ENCODE measurements around the gene IGFLR1. TPM values are rescaled to one million over a fixed set of nuclear protein-coding genes. Genes with fewer than 3 reads are reported as not detected.

The IGFLR1 gene
- total RNA-seq, 1 donor from 2014 or later, result 75.2 TPM

- peaks cover 2% of the 10 kb centered on the region for H3K4me1 Mint-ChIP-seq
- intact Hi-C loops (cut with micrococcal nuclease), result no loop called here
- H3K27me3 Mint-ChIP-seq, result no peaks in the 10 kb centered on the region
- no peak overlapping the region for H3K4me3 Mint-ChIP-seq
- H3K9me3 Mint-ChIP-seq, result no peaks in the 10 kb centered on the region
- no peak overlapping the region for H3K27ac Mint-ChIP-seq
- peaks cover 26% of the 10 kb centered on the region for H3K36me3 Mint-ChIP-seq (ENCODE audit: low read depth)
- DNase-seq, result no peak
These were observed 41.5 kb upstream of the IGFLR1 start for GRCh38 chr19:35783469-35784434.

- intact Hi-C loops (cut with micrococcal nuclease), result no loop called here
These were observed 40.3 kb upstream of the IGFLR1 start for GRCh38 chr19:35782589-35782988.

GRCh38 chr19:35781650-35782049 lies 39.4 kb upstream of the IGFLR1 start:
- H3K27ac Mint-ChIP-seq, result no peak overlapping the region
- H3K36me3 Mint-ChIP-seq (ENCODE audit: low read depth), result peaks cover 28% of the 10 kb centered on the region
- H3K27me3 Mint-ChIP-seq, result no peaks in the 10 kb centered on the region
- H3K4me1 Mint-ChIP-seq, result peaks cover 11% of the 10 kb centered on the region
- no peak for DNase-seq
- intact Hi-C loops (cut with micrococcal nuclease), result no loop called here
- no peaks in the 10 kb centered on the region for H3K9me3 Mint-ChIP-seq
- no peak overlapping the region for H3K4me3 Mint-ChIP-seq

More at GRCh38 chr19:35782589-35782988, 40.3 kb upstream of the IGFLR1 start:
- H3K4me3 Mint-ChIP-seq, result no peak overlapping the region
- peaks cover 2% of the 10 kb centered on the region for H3K4me1 Mint-ChIP-seq
- H3K36me3 Mint-ChIP-seq (ENCODE audit: low read depth), result peaks cover 28% of the 10 kb centered on the region
- no peak overlapping the region for H3K27ac Mint-ChIP-seq
- no peaks in the 10 kb centered on the region for H3K27me3 Mint-ChIP-seq
- H3K9me3 Mint-ChIP-seq, result no peaks in the 10 kb centered on the region
- no peak for DNase-seq

- intact Hi-C loops (cut with micrococcal nuclease), result no loop called here
- H3K27ac Mint-ChIP-seq, result no peak overlapping the region
- no peak for DNase-seq
- H3K4me3 Mint-ChIP-seq, result no peak overlapping the region
- peaks cover 27% of the 10 kb centered on the region for H3K36me3 Mint-ChIP-seq (ENCODE audit: low read depth)
- peaks cover 17% of the 10 kb centered on the region for H3K4me1 Mint-ChIP-seq
- H3K9me3 Mint-ChIP-seq, result no peaks in the 10 kb centered on the region
- H3K27me3 Mint-ChIP-seq, result no peaks in the 10 kb centered on the region
These were observed 38.5 kb upstream of the IGFLR1 start for GRCh38 chr19:35780717-35781116.

- H3K27me3 Mint-ChIP-seq, result no peaks in the 10 kb centered on the region
- no peak overlapping the region for H3K27ac Mint-ChIP-seq
- H3K4me3 Mint-ChIP-seq, result no peak overlapping the region
- DNase-seq, result no peak
- intact Hi-C loops (cut with micrococcal nuclease), result no loop called here
- peaks cover 18% of the 10 kb centered on the region for H3K4me1 Mint-ChIP-seq
- H3K36me3 Mint-ChIP-seq (ENCODE audit: low read depth), result peaks cover 26% of the 10 kb centered on the region
- no peaks in the 10 kb centered on the region for H3K9me3 Mint-ChIP-seq
These were observed 37.8 kb upstream of the IGFLR1 start for GRCh38 chr19:35780058-35780457.

GRCh38 chr19:35779033-35779432 lies 36.8 kb upstream of the IGFLR1 start:
- intact Hi-C loops (cut with micrococcal nuclease), result loop anchor here (5.0 kb wide), 1 partner anchor 88 kb away; the partner anchor contains the start of gene APLP1
- DNase-seq, result no peak
- no peaks in the 10 kb centered on the region for H3K27me3 Mint-ChIP-seq
- no peak overlapping the region for H3K27ac Mint-ChIP-seq
- peaks cover 26% of the 10 kb centered on the region for H3K36me3 Mint-ChIP-seq (ENCODE audit: low read depth)
- peaks cover 26% of the 10 kb centered on the region for H3K4me1 Mint-ChIP-seq
- no peak overlapping the region for H3K4me3 Mint-ChIP-seq
- H3K9me3 Mint-ChIP-seq, result no peaks in the 10 kb centered on the region

- no peaks in the 10 kb centered on the region for H3K27me3 Mint-ChIP-seq
- no peak overlapping the region for H3K4me3 Mint-ChIP-seq
- H3K9me3 Mint-ChIP-seq, result no peaks in the 10 kb centered on the region
- H3K36me3 Mint-ChIP-seq (ENCODE audit: low read depth), result peaks cover 19% of the 10 kb centered on the region
- no peak overlapping the region for H3K27ac Mint-ChIP-seq
- peaks cover 26% of the 10 kb centered on the region for H3K4me1 Mint-ChIP-seq
- intact Hi-C loops (cut with micrococcal nuclease), result loop anchor here (5.0 kb wide), 1 partner anchor 89 kb away; the partner anchor contains the start of gene APLP1
- DNase-seq, result no peak
These were observed 35.7 kb upstream of the IGFLR1 start for GRCh38 chr19:35777961-35778360.

GRCh38 chr19:35777086-35777841 lies 35.0 kb upstream of the IGFLR1 start:
- peak overlapping the region; percentile 16 for H3K27ac Mint-ChIP-seq
- no peaks in the 10 kb centered on the region for H3K27me3 Mint-ChIP-seq
- no peak for DNase-seq
- peak overlapping the region; percentile 88 for H3K4me3 Mint-ChIP-seq
- H3K36me3 Mint-ChIP-seq (ENCODE audit: low read depth), result peaks cover 16% of the 10 kb centered on the region
- intact Hi-C loops (cut with micrococcal nuclease), result loop anchor here (5.0 kb wide), 1 partner anchor 90 kb away; the partner anchor contains the start of gene APLP1
- no peaks in the 10 kb centered on the region for H3K9me3 Mint-ChIP-seq
- H3K4me1 Mint-ChIP-seq, result peaks cover 26% of the 10 kb centered on the region

GRCh38 chr19:35776102-35776788 lies 34.0 kb upstream of the IGFLR1 start:
- H3K36me3 Mint-ChIP-seq (ENCODE audit: low read depth), result peaks cover 11% of the 10 kb centered on the region
- H3K4me1 Mint-ChIP-seq, result peaks cover 26% of the 10 kb centered on the region
- peak overlapping the region; percentile 71 for H3K27ac Mint-ChIP-seq
- DNase-seq, result no peak
- H3K4me3 Mint-ChIP-seq, result peak overlapping the region; percentile 88
- H3K9me3 Mint-ChIP-seq, result no peaks in the 10 kb centered on the region
- no peaks in the 10 kb centered on the region for H3K27me3 Mint-ChIP-seq
- intact Hi-C loops (cut with micrococcal nuclease), result loop anchor here (5.0 kb wide), 1 partner anchor 91 kb away; the partner anchor contains the start of gene APLP1

GRCh38 chr19:35775298-35776101 lies 33.2 kb upstream of the IGFLR1 start, which contains the start of gene ARHGAP33:
Gene ARHGAP33 (plus strand): TSS chr19:35775564. CDS start chr19:35775659, 95 bp downstream.
- H3K27ac Mint-ChIP-seq, result peak within 1 kb of the TSS; percentile 71
- peak within 1 kb of the TSS; percentile 88 for H3K4me3 Mint-ChIP-seq
- peaks cover 26% of the 10 kb centered on the region for H3K4me1 Mint-ChIP-seq
- DNase-seq, result peak; percentile 100
- intact Hi-C loops (cut with micrococcal nuclease), result loop anchor here (1.0 to 5.0 kb wide), 6 partner anchors 17 to 156 kb away; partner anchors contain the start of genes APLP1, PROSER3, PSENEN and U2AF1L4
- H3K36me3 Mint-ChIP-seq (ENCODE audit: low read depth), result peaks cover 8% of the 10 kb centered on the region
- no peaks in the 10 kb centered on the region for H3K27me3 Mint-ChIP-seq
- H3K9me3 Mint-ChIP-seq, result no peaks in the 10 kb centered on the region

- no peaks in the 10 kb centered on the region for H3K9me3 Mint-ChIP-seq
- peaks cover 10% of the 10 kb centered on the region for H3K36me3 Mint-ChIP-seq (ENCODE audit: low read depth)
- H3K4me1 Mint-ChIP-seq, result peaks cover 26% of the 10 kb centered on the region
- H3K27ac Mint-ChIP-seq, result peak overlapping the region; percentile 52
- intact Hi-C loops (cut with micrococcal nuclease), result loop anchor here (1.0 to 5.0 kb wide), 6 partner anchors 17 to 156 kb away; partner anchors contain the start of genes APLP1, PROSER3, PSENEN and U2AF1L4
- H3K4me3 Mint-ChIP-seq, result peak overlapping the region; percentile 88
- no peaks in the 10 kb centered on the region for H3K27me3 Mint-ChIP-seq
- no peak for DNase-seq
These were observed 32.7 kb upstream of the IGFLR1 start for GRCh38 chr19:35775046-35775297.

GRCh38 chr19:35774274-35775045 lies 32.2 kb upstream of the IGFLR1 start:
- Mint-ChIP-seq H3K9me3 (no peaks in the 10 kb centered on the region), H3K27ac (no peak overlapping the region), H3K27me3 (no peaks in the 10 kb centered on the region), H3K4me1 (peaks cover 26% of the 10 kb centered on the region), H3K36me3 (ENCODE audit: low read depth) (peaks cover 8% of the 10 kb centered on the region), H3K4me3 (peak overlapping the region; percentile 88)
- no peak for DNase-seq
- intact Hi-C loops (cut with micrococcal nuclease), result loop anchor here (1.0 to 5.0 kb wide), 6 partner anchors 16 to 157 kb away; partner anchors contain the start of genes APLP1, PROSER3, PSENEN and U2AF1L4
